ENCODE measurements around the gene DIPK1B.

The DIPK1B gene

GRCh38 chr9:136757328-136757727 is 45.0 kb downstream of the DIPK1B start (continued):
- TF ChIP-seq ZNF518A (tag by site-specific recombination; conservative IDR thresholded peaks at IDR 0.05; ENCODE audit: low read depth) (no peak), BCL11A (tag by site-specific recombination; IDR thresholded peaks at IDR 0.05; ENCODE audit: low read depth) (no peak), KLF16 (tag by site-specific recombination; IDR thresholded peaks at IDR 0.05) (no peak), HOXA7 (CRISPR knock-in tag; IDR thresholded peaks at IDR 0.05; ENCODE audit: borderline replicate concordance) (no peak), ZNF132 (tag by site-specific recombination; IDR thresholded peaks at IDR 0.05; ENCODE audit: borderline replicate concordance) (no peak)

- no peaks in the 10 kb centered on the region for H3K9me3 ChIP-seq (ENCODE audit: control insufficient read depth, insufficient read depth, low read depth, low read length)
- POLR2A ChIA-PET = interaction anchor here (2.3 kb wide), 1 partner anchor 30 kb away, joined by 9 read pairs; no protein-coding TSS in a partner anchor
- CTCF ChIA-PET = interaction anchor here (0.6 to 5.9 kb wide), 20 partner anchors 9 to 479 kb away, joined by 3 to 54 read pairs (median 5); partner anchors contain the start of gene LCN6
- TF ChIP-seq MEIS1 (CRISPR knock-in tag; IDR thresholded peaks at IDR 0.05; ENCODE audit: borderline replicate concordance) (no peak), ZNF433 (tag by site-specific recombination; IDR thresholded peaks at IDR 0.05; ENCODE audit: low read depth) (no peak), ZNF311 (tag by site-specific recombination; IDR thresholded peaks at IDR 0.05; ENCODE audit: borderline replicate concordance) (no peak), ZNF645 (tag by site-specific recombination; IDR thresholded peaks at IDR 0.05) (no peak), ZNF664 (tag by site-specific recombination; IDR thresholded peaks at IDR 0.05) (no peak), ZNF707 (tag by site-specific recombination; IDR thresholded peaks at IDR 0.05) (no peak), ZNF404 (tag by site-specific recombination; IDR thresholded peaks at IDR 0.05) (no peak)
- TF ChIP-seq, protein P1, sequence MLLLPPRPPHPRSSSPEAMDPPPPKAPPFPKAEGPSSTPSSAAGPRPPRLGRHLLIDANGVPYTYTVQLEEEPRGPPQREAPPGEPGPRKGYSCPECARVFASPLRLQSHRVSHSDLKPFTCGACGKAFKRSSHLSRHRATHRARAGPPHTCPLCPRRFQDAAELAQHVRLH (tag by site-specific recombination; IDR thresholded peaks at IDR 0.05) = no peak
- no peaks in the 10 kb centered on the region for H3K36me3 ChIP-seq (ENCODE audit: control insufficient read depth in 2 of 2, insufficient read depth in 1 of 2, low read length in 2 of 2)
- H3K27ac ChIP-seq (ENCODE audit: extremely low read depth, low read depth, low read length) = no peak overlapping the region
- H3K4me3 ChIP-seq (ENCODE audit: low read depth, low read length) = no peak overlapping the region
- no peaks in the 10 kb centered on the region for H3K4me1 ChIP-seq (ENCODE audit: control insufficient read depth, insufficient read depth, low read length)
These were observed 45.4 kb downstream of the DIPK1B start for GRCh38 chr9:136757751-136758140.

DNA sequence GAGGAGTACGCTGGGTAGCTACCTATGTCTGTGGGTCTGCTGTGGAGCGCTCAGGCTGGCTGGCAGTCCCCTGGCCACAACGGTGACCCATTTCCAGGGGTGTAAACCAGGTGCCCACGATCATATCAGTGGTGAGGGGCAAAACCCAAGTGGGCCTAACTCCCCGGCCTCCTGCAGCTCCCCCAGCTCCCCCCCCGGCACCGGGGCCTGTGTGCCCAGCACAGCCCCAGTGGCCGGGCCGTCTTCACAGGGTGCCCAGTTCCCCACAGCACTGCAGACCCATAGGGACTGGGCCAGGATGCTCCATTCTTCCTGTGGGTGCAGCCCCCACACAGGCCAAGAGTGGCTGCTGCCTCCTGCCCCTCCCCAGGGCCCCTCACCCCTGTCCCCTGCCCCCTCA is 46.6 kb downstream of the DIPK1B start:
- TF ChIP-seq KLF8 (tag by site-specific recombination; IDR thresholded peaks at IDR 0.05) = no peak
- TF ChIP-seq ZNF266 (tag by site-specific recombination; IDR thresholded peaks at IDR 0.05; ENCODE audit: low read depth) = no peak
- no peak for TF ChIP-seq YY2 (tag by site-specific recombination; IDR thresholded peaks at IDR 0.05)
- no peaks in the 10 kb centered on the region for H3K4me1 ChIP-seq (ENCODE audit: control insufficient read depth, insufficient read depth, low read length)
- CTCF ChIA-PET = interaction anchor here (0.6 to 5.9 kb wide), 14 partner anchors 11 to 619 kb away, joined by 3 to 54 read pairs (median 6); partner anchors contain the start of gene LCN6
- H3K9me3 ChIP-seq (ENCODE audit: control insufficient read depth, insufficient read depth, low read depth, low read length) = no peaks in the 10 kb centered on the region
- no peak overlapping the region for H3K27ac ChIP-seq (ENCODE audit: extremely low read depth, low read depth, low read length)
- H3K36me3 ChIP-seq (ENCODE audit: control insufficient read depth in 2 of 2, insufficient read depth in 1 of 2, low read length in 2 of 2) = no peaks in the 10 kb centered on the region
- no peak overlapping the region for H3K4me3 ChIP-seq (ENCODE audit: low read depth, low read length)
- POLR2A ChIA-PET = interaction anchor here (2.3 kb wide), 1 partner anchor 31 kb away, joined by 9 read pairs; no protein-coding TSS in a partner anchor

All from HEK293 (cell line).